ENCODE results near the gene ZNF524. TPM values are rescaled to one million over a fixed set of nuclear protein-coding genes. Genes with fewer than 3 reads are reported as not detected.

Gene ZNF524
- total and polyA plus RNA-seq, 12 donors: 7.9 to 39.4 (median 14.1) TPM

DNA sequence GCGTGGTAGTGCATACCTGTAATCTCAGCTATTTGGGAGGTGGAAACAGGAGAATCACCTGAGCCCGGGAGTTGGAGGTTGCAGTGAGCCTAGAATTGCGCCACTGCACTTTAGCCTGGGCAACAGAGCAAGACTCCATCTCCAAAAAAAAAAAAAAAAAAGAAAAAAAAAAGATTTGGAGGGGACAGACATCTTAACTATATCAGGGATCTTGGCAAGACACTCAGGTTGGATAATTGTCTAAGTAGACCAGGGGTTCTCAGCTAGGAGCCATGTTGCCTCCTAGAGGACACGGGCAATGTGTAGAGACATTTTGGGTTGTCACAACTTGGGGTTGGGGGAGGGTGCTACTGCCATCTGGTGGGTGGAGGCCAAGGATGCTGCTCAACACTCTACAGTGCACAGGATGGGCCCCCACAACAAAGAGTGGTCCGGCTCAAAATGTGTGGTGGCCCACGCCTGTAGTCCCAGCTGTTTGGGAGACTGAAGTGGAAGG lies 38.8 kb downstream of the ZNF524 start:
- TF ChIP-seq, protein P1, sequence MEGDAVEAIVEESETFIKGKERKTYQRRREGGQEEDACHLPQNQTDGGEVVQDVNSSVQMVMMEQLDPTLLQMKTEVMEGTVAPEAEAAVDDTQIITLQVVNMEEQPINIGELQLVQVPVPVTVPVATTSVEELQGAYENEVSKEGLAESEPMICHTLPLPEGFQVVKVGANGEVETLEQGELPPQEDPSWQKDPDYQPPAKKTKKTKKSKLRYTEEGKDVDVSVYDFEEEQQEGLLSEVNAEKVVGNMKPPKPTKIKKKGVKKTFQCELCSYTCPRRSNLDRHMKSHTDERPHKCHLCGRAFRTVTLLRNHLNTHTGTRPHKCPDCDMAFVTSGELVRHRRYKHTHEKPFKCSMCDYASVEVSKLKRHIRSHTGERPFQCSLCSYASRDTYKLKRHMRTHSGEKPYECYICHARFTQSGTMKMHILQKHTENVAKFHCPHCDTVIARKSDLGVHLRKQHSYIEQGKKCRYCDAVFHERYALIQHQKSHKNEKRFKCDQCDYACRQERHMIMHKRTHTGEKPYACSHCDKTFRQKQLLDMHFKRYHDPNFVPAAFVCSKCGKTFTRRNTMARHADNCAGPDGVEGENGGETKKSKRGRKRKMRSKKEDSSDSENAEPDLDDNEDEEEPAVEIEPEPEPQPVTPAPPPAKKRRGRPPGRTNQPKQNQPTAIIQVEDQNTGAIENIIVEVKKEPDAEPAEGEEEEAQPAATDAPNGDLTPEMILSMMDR (IDR thresholded peaks at IDR 0.05): peak in 8 of 9 donors; percentile 13 to 56 (median 40)
- Histone ChIP-seq H3K27ac (peak overlapping the region in 1 of 10 donors; percentile 91), H3K27me3 (no peaks in the 10 kb centered on the region), H3K9me3 (no peaks in the 10 kb centered on the region), H3K36me3 (peaks cover 0 to 8% (median 0%) of the 10 kb centered on the region in 9 donors), H3K4me3 (no peak overlapping the region), H3K4me1 (peaks cover 19 to 82% (median 63%) of the 10 kb centered on the region in 9 donors)
- intact Hi-C loops (cut with DNase I): loop anchor here in 2 of 10 donors (10.0 kb wide), 2 partner anchors 124 to 494 kb away; partner anchors contain the start of gene TNNT1 (in 1 of the 2)
- WGBS, 2 donors: 86 to 88% methylated on average over 6 of the region's 6 CpGs
- peak in 1 of 2 donors; percentile 29 for DNase-seq
- no peak for ATAC-seq

DNA sequence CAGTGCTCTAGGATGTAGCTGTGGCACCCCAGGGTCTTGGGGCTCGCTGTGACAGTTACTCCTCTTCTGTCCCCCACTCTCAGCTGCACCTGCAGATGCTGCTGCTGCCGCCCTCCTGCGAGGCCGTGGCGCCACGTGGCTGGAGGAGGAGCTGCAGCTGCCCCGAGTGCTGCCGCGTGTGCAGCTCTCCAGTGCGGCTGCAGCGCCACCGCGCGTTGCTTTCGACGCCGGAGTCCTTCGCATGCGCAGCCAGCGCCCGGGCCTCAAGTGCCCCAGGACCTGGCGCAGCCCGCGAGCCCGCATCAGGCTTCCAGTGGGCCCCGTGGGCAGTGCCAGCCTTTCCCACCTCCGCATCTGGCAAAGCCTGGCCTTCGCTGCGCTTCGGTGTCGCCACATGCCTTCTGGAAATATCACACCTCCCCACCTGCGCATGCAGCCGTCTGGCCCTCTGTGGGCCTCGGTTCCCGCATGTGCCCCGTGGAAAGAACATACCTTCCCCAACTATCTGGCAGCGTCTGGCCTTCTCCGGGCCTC lies 40.0 kb downstream of the ZNF524 start:
- ATAC-seq (peak in 6 of 8 donors; percentile 16 to 30 (median 26)), DNase-seq (peak; percentile 54 to 71)
- H3K9me3 ChIP-seq: no peaks in the 10 kb centered on the region
- 8 to 18% methylated on average over 38 of the region's 38 CpGs for WGBS, 2 donors
- TF ChIP-seq, protein P1 (IDR thresholded peaks at IDR 0.05): peak in 7 of 9 donors; percentile 20 to 64 (median 52)
- H3K36me3 ChIP-seq: peaks cover 0 to 14% (median 4%) of the 10 kb centered on the region in 9 donors
- no peaks in the 10 kb centered on the region for H3K27me3 ChIP-seq
- peak overlapping the region; percentile 74 to 95 (median 84) for H3K4me3 ChIP-seq
- intact Hi-C loops (cut with DNase I): no loop called here
- peaks cover 19 to 89% (median 69%) of the 10 kb centered on the region in 9 donors for H3K4me1 ChIP-seq
- H3K27ac ChIP-seq: peak overlapping the region; percentile 87 to 95 (median 90)

DNA sequence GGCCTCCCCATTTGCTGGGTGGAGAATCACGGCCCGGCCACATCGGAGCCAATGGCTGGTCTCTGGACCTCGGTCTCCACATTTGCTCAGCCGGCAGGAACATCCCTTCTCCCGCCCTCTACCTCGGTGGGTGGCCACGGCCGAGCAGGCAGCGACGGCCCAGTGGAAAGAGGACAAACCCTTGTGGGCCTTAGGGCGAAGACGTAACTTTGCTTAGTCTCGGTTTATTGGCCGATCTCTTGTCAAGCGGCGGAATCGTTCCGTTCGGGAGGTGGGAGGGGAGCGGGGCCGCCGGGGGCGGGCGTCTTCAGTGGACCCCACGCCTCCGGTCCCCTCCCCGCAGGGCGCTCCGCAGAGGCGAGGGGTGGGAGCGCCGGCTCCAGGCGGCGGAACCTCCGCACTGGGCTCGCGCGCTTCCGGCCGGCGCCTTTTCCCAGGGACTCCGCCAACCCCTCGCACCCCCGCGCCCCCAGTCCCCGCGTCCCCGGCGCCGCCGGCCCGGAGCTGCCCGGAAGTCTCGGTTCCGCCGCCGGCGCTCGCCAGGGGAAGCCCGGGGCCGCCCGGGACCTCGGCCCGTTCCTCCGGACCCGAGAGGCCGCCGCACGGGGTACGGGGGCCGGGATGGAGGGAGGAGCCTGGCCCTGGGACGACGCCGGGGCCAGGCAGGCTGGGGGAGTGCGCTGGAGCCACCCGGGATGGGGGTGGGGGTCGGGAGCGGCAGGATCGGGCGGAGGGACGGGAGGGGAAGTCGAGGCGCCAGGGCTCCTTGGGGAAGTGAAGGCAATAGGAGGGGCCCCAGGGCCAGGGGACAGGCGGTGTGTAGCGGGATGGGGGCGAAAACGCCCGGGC lies 40.7 kb downstream of the ZNF524 start, which contains the start of gene ZNF580:
ZNF580 (plus strand) TSS at position 426 of the 849 bp plus-strand sequence. CDS start 1,507 bp downstream, outside the sequence.
- H3K4me1 ChIP-seq: peaks cover 18 to 87% (median 63%) of the 10 kb centered on the region in 9 donors
- no peaks in the 10 kb centered on the region for H3K27me3 ChIP-seq
- peak within 1 kb of the TSS; percentile 74 to 95 (median 84) for H3K4me3 ChIP-seq
- H3K9me3 ChIP-seq: no peaks in the 10 kb centered on the region
- DNase-seq (peak; percentile 58 to 75), ATAC-seq (peak; percentile 60 to 80 (median 73))
- peaks cover 0 to 21% (median 8%) of the 10 kb centered on the region in 9 donors for H3K36me3 ChIP-seq
- TF ChIP-seq, protein P1 (IDR thresholded peaks at IDR 0.05): no peak
- 1% methylated on average over 60 to 89 of the region's 89 CpGs for WGBS, 2 donors
- H3K27ac ChIP-seq: peak within 1 kb of the TSS; percentile 87 to 95 (median 90)
- intact Hi-C loops (cut with DNase I): no loop called here

All from heart right ventricle (tissue), 16 donors.